GM12878 (cell line): Measurements from ENCODE around the gene UNC119B. TPM values are rescaled to one million over a fixed set of nuclear protein-coding genes. Genes with fewer than 3 reads are reported as not detected.

ENCODE experiments used
- ATAC-seq: fragments of 200-7000 bp; cut with Tn5 transposase; 3 replicates; pipeline ENCODE4 v1.9.1; 2020; ENCODE audit warnings: mild to moderate bottlenecking, moderate library complexity
- BruUV-seq: library from RNA; stranded (reverse); fragments of 400-500 nt; replicated peaks from 2 replicates; lab custom pipeline; 2021; lab: Mats Ljungman, UMichigan
- CTCF ChIA-PET: fragments of 300-600 bp; sonication (Branson Sonifier 250); formaldehyde crosslinking; extraction: SDS; loops from one replicate; lab custom pipeline; 2021; ENCODE audit warnings: inconsistent platforms; lab: Yijun Ruan, JAX
- POLR2A ChIA-PET: fragments of 350-600 bp; formaldehyde crosslinking; extraction: SDS; loops from one replicate; lab custom pipeline; 2021; ENCODE audit warnings: inconsistent platforms; lab: Charles Lee
- RAD21 ChIA-PET: fragments of 300-600 bp; sonication (Branson Sonifier 250); formaldehyde crosslinking; loops from one replicate; lab custom pipeline; 2023; ENCODE audit warnings: antibody characterized with exemption; ENCODE audit not compliant: unreplicated experiment; lab: Charles Lee
- SMC1A ChIA-PET: fragments of 300-600 bp; sonication (Branson Sonifier 250); formaldehyde crosslinking; loops from one replicate; lab custom pipeline; 2023; ENCODE audit not compliant: unreplicated experiment, uncharacterized antibody; lab: Charles Lee
- DNase-seq: peaks from one replicate; pipeline ENCODE4 v3.0.0-alpha.2; 2011; ENCODE audit warnings: low read depth, low spot score
- FAIRE-seq: peaks from 3 replicates; lab custom pipeline; 2011; peaks lifted over from hg19 to GRCh38; lab: Jason Lieb, UNC
- H2AFZ ChIP-seq: 2 replicates; pipeline ENCODE4 v1.6.0; 2011; ENCODE audit warnings: low read depth, low read length, control low read depth; ENCODE audit not compliant: control insufficient read depth
- H3K27ac ChIP-seq: 2 replicates; pipeline ENCODE4 v1.5.1; 2011; ENCODE audit warnings: control low read depth; ENCODE audit not compliant: control insufficient read depth, insufficient read depth
- H3K27me3 ChIP-seq, 2 experiments: replicated peaks in 1 of 2; 2 replicates each; pipeline versions ENCODE4 v1.6.0 to v1.6.1; 2011; ENCODE audit warnings: low read length in 1 of 2; ENCODE audit not compliant: control insufficient read depth in 2 of 2, insufficient read depth in 2 of 2
- H3K36me3 ChIP-seq, 2 experiments: 2 replicates each; pipeline ENCODE4 v1.5.1; 2011; ENCODE audit warnings: low read length in 1 of 2; ENCODE audit not compliant: control insufficient read depth in 2 of 2, insufficient read depth in 2 of 2
- H3K4me1 ChIP-seq: 2 replicates; pipeline ENCODE4 v1.6.1; 2011; ENCODE audit warnings: mild to moderate bottlenecking, low read length, moderate library complexity, mixed read lengths; ENCODE audit not compliant: control insufficient read depth, insufficient read depth
- H3K4me2 ChIP-seq: 2 replicates; pipeline ENCODE4 v1.6.0; 2011; ENCODE audit warnings: control low read depth; ENCODE audit not compliant: control insufficient read depth, insufficient read depth
- H3K4me3 ChIP-seq: fragments of 200-600 bp; sonication (generic); 2 replicates; pipeline ENCODE4 v1.5.1; 2016
- H3K79me2 ChIP-seq: 2 replicates; pipeline ENCODE4 v1.6.0; 2011; ENCODE audit warnings: low read length; ENCODE audit not compliant: control insufficient read depth, insufficient read depth
- H3K9ac ChIP-seq: 2 replicates; pipeline ENCODE4 v1.8.0; 2011; ENCODE audit warnings: low read length, control low read depth, mixed read lengths; ENCODE audit not compliant: control insufficient read depth, insufficient read depth
- H3K9me3 ChIP-seq: replicated peaks from 3 replicates; pipeline ENCODE4 v1.5.1; 2011; ENCODE audit warnings: mild to moderate bottlenecking, low read length; ENCODE audit not compliant: control insufficient read depth, insufficient read depth
- H4K20me1 ChIP-seq: 2 replicates; pipeline ENCODE4 v1.6.0; 2011; ENCODE audit not compliant: control insufficient read depth, insufficient read depth
- ATF7 ChIP-seq: fragments of 450-650 bp; IDR thresholded peaks from 2 replicates; pipeline ENCODE4 v1.6.1; 2016; ENCODE audit warnings: low read depth, mild to moderate bottlenecking
- CBX3 ChIP-seq: fragments of 200-600 bp; sonication (generic); IDR thresholded peaks from 2 replicates; pipeline ENCODE4 v1.6.1; 2016; ENCODE audit warnings: low read depth, borderline replicate concordance
- EED ChIP-seq: sonication (generic); IDR thresholded peaks from 2 replicates; pipeline ENCODE4 v1.6.1; 2016; ENCODE audit warnings: antibody characterized with exemption, low read depth
- IKZF2 ChIP-seq, 2 experiments: fragments of 450-650 bp; IDR thresholded peaks; 2 replicates each; pipeline ENCODE4 v1.6.1; 2017; ENCODE audit warnings: mild to moderate bottlenecking in 2 of 2, moderate library complexity in 2 of 2
- NFXL1 ChIP-seq: fragments of 450-650 bp; IDR thresholded peaks from 2 replicates; pipeline ENCODE4 v1.6.1; 2017; ENCODE audit warnings: antibody characterized with exemption, mild to moderate bottlenecking, borderline replicate concordance
- NR2C1 ChIP-seq: fragments of 450-650 bp; IDR thresholded peaks from 2 replicates; pipeline ENCODE4 v1.6.1; 2017; ENCODE audit warnings: antibody characterized with exemption, mild to moderate bottlenecking, moderate library complexity
- NR2C2 ChIP-seq: IDR thresholded peaks from 2 replicates; pipeline ENCODE4 v1.6.1; 2011; ENCODE audit warnings: borderline replicate concordance, low read depth; ENCODE audit not compliant: control insufficient read depth, insufficient read length
- PKNOX1 ChIP-seq: fragments of 450-650 bp; IDR thresholded peaks from 2 replicates; pipeline ENCODE4 v1.6.1; 2016; ENCODE audit warnings: mild to moderate bottlenecking
- RAD21 ChIP-seq: IDR thresholded peaks from 2 replicates; pipeline ENCODE4 v1.6.1; 2011; ENCODE audit warnings: mild to moderate bottlenecking, low read depth, low read length, moderate library complexity; ENCODE audit not compliant: insufficient read depth
- RAD51 ChIP-seq: fragments of 450-650 bp; IDR thresholded peaks from 2 replicates; pipeline ENCODE4 v1.6.1; 2016; ENCODE audit warnings: moderate library complexity, mild to moderate bottlenecking, inconsistent platforms
- RB1 ChIP-seq: fragments of 450-650 bp; formaldehyde crosslinking; IDR thresholded peaks from 2 replicates; pipeline ENCODE4 v1.6.1; 2017; ENCODE audit warnings: mild to moderate bottlenecking, borderline replicate concordance
- RBBP5 ChIP-seq: fragments of 200-600 bp; sonication (generic); conservative IDR thresholded peaks from 2 replicates; pipeline ENCODE4 v1.6.1; 2016
- RUNX3 ChIP-seq: IDR thresholded peaks from 2 replicates; pipeline ENCODE4 v1.6.1; 2012; ENCODE audit warnings: low read length, inconsistent platforms
- SIN3A ChIP-seq: IDR thresholded peaks from 2 replicates; pipeline ENCODE4 v1.6.1; 2012; ENCODE audit warnings: low read depth, low read length, improper control_type of control experiment
- STAT1 ChIP-seq: fragments of 450-650 bp; conservative IDR thresholded peaks from 2 replicates; pipeline ENCODE4 v1.6.1; 2014; ENCODE audit warnings: antibody characterized with exemption, mild to moderate bottlenecking
- TAF1 ChIP-seq: IDR thresholded peaks from 2 replicates; pipeline ENCODE4 v1.6.1; 2011; ENCODE audit warnings: mild to moderate bottlenecking, low read depth, low read length, borderline replicate concordance
- TBL1XR1 ChIP-seq: IDR thresholded peaks from 2 replicates; pipeline ENCODE4 v1.6.1; 2012; ENCODE audit warnings: low read depth, low read length, improper control_type of control experiment
- ZSCAN29 ChIP-seq: fragments of 450-650 bp; IDR thresholded peaks from 2 replicates; pipeline ENCODE4 v1.6.1; 2017; ENCODE audit warnings: mild to moderate bottlenecking, moderate library complexity
- WGBS: methylation state at CpG from one replicate; pipeline ENCODE4 v1.1.6; 2016; ENCODE audit warnings: low lambda C conversion rate; ENCODE audit not compliant: insufficient replicate concordance, insufficient coverage; ENCODE audit errors: missing lambda C conversion rate; 5-methylcytosine and 5-hydroxymethylcytosine counted together
- in situ Hi-C: fragments of 300-500 bp; cut with MboI; formaldehyde crosslinking; loops from 9 replicates; pipeline ENCODE4 v1.14.3; 2018; ENCODE audit warnings: mixed read lengths
- intact Hi-C: fragments of 100-400 bp; cut with micrococcal nuclease; formaldehyde crosslinking; loops from one replicate; pipeline ENCODE4 v1.14.2; 2022; ENCODE audit not compliant: unreplicated experiment
- polyA plus RNA-seq, 11 experiments: library from polyadenylated mRNA; depleted of rRNA in 4 of 11; unstranded in 6 of 11; stranded (reverse) in 5 of 11; fragments of >200 nt; fragmentation: Nextera tagmentation in 4 of 11; fragmentation: Illumina TruSeq in 1 of 11; extraction: Ambion mirVana in 4 of 11; extraction: Trizol in 1 of 11; gene quantifications; 1 replicate in 1 of 11; 2 replicates in 10 of 11; pipeline versions ENCODE4 v1.2.1 to v1.2.3, GENCODE V29; 2011 to 2016; ENCODE audit warnings: inconsistent platforms in 2 of 11, missing spikeins in 2 of 11, low read depth in 1 of 11
- total RNA-seq, 4 experiments: library from RNA; depleted of rRNA in 3 of 4; stranded (reverse); fragments of >200 nt in 3 of 4; fragmentation: Illumina TruSeq in 1 of 4; extraction: Trizol in 1 of 4; gene quantifications; 2 replicates each; pipeline versions ENCODE4 v1.2.1 to v1.2.3, GENCODE V29; 2013 to 2021
- TF ChIP-seq, protein P1 (sequence below): fragments of 450-650 bp; IDR thresholded peaks from 2 replicates; pipeline ENCODE4 v1.6.1; 2016; ENCODE audit warnings: mild to moderate bottlenecking
- TF ChIP-seq, protein P2 (sequence below): IDR thresholded peaks from 2 replicates; pipeline ENCODE4 v1.6.1; 2012; ENCODE audit warnings: improper control_type of control experiment, low read depth, low read length; ENCODE audit not compliant: insufficient replicate concordance

The UNC119B gene
- total and polyA plus RNA-seq, 10 of the 15 experiments (the other 5 are each of a cell fraction or from before 2014, with no cell fraction given), result 4.3 to 31.5 (median 10.5) TPM

- ATAC-seq (no peak), DNase-seq (no peak), FAIRE-seq (no peak)
- Histone ChIP-seq H3K27ac (no peak overlapping the region), H3K4me2 (no peak overlapping the region), H3K79me2 (no peaks in the 10 kb centered on the region), H4K20me1 (no peaks in the 10 kb centered on the region), H3K36me3 (peaks cover 13 to 21% of the 10 kb centered on the region in 2 experiments), H3K9ac (no peak overlapping the region), H3K9me3 (no peaks in the 10 kb centered on the region), H2AFZ (no peak overlapping the region), H3K27me3 (no peaks in the 10 kb centered on the region), H3K4me3 (no peak overlapping the region), H3K4me1 (no peaks in the 10 kb centered on the region)
- ChIA-PET SMC1A (interaction anchor here (0.8 to 1.4 kb wide), 3 partner anchors 24 to 210 kb away, joined by 3 to 4 read pairs (median 3); no protein-coding TSS in a partner anchor), CTCF (no interaction called here), RAD21 (no interaction called here), POLR2A (no interaction called here)
- no TSS peak for BruUV-seq
- intact Hi-C loops, result no loop called here
- TF ChIP-seq NFXL1 (no peak), NR2C1 (no peak), ZSCAN29 (no peak), STAT1 (no peak), CBX3 (no peak), ATF7 (no peak), TBL1XR1 (no peak), SIN3A (no peak), IKZF2 (IDR thresholded peaks at IDR 0.05) (no peak), RBBP5 (no peak), RB1 (no peak), EED (no peak), RAD21 (no peak), TAF1 (no peak), NR2C2 (no peak), RAD51 (no peak), PKNOX1 (no peak), RUNX3 (no peak)
- TF ChIP-seq, protein P1, sequence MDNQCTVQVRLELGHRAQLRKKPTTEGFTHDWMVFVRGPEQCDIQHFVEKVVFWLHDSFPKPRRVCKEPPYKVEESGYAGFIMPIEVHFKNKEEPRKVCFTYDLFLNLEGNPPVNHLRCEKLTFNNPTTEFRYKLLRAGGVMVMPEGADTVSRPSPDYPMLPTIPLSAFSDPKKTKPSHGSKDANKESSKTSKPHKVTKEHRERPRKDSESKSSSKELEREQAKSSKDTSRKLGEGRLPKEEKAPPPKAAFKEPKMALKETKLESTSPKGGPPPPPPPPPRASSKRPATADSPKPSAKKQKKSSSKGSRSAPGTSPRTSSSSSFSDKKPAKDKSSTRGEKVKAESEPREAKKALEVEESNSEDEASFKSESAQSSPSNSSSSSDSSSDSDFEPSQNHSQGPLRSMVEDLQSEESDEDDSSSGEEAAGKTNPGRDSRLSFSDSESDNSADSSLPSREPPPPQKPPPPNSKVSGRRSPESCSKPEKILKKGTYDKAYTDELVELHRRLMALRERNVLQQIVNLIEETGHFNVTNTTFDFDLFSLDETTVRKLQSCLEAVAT, result no peak
- TF ChIP-seq, protein P2, sequence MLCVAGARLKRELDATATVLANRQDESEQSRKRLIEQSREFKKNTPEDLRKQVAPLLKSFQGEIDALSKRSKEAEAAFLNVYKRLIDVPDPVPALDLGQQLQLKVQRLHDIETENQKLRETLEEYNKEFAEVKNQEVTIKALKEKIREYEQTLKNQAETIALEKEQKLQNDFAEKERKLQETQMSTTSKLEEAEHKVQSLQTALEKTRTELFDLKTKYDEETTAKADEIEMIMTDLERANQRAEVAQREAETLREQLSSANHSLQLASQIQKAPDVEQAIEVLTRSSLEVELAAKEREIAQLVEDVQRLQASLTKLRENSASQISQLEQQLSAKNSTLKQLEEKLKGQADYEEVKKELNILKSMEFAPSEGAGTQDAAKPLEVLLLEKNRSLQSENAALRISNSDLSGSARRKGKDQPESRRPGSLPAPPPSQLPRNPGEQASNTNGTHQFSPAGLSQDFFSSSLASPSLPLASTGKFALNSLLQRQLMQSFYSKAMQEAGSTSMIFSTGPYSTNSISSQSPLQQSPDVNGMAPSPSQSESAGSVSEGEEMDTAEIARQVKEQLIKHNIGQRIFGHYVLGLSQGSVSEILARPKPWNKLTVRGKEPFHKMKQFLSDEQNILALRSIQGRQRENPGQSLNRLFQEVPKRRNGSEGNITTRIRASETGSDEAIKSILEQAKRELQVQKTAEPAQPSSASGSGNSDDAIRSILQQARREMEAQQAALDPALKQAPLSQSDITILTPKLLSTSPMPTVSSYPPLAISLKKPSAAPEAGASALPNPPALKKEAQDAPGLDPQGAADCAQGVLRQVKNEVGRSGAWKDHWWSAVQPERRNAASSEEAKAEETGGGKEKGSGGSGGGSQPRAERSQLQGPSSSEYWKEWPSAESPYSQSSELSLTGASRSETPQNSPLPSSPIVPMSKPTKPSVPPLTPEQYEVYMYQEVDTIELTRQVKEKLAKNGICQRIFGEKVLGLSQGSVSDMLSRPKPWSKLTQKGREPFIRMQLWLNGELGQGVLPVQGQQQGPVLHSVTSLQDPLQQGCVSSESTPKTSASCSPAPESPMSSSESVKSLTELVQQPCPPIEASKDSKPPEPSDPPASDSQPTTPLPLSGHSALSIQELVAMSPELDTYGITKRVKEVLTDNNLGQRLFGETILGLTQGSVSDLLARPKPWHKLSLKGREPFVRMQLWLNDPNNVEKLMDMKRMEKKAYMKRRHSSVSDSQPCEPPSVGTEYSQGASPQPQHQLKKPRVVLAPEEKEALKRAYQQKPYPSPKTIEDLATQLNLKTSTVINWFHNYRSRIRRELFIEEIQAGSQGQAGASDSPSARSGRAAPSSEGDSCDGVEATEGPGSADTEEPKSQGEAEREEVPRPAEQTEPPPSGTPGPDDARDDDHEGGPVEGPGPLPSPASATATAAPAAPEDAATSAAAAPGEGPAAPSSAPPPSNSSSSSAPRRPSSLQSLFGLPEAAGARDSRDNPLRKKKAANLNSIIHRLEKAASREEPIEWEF, result no peak
- in situ Hi-C loops, result no loop called here
- 99% methylated on average over 6 of the region's 6 CpGs for WGBS
These were observed 51.8 kb downstream of the UNC119B start for GRCh38 chr12:120762086-120762485.
